ENCODE results near the gene NDNF.
A peak's percentile ranks its signal among the peaks of the same experiment; 100 is the strongest.

NDNF gene

GRCh38 chr4:121072224-121073003, at the start of gene NDNF:
TSS of gene NDNF (minus strand) at chr4:121072535. CDS start at chr4:121045837, 26,698 bp downstream.
- peak; percentile 9 for DNase-seq (ENCODE audit: low spot score)

- DNase-seq (ENCODE audit: low spot score): no peak
Measured at GRCh38 chr4:121119715-121120114, 47.4 kb upstream of the NDNF start.

GRCh38 chr4:121118344-121118743, 46.0 kb upstream of the NDNF start:
- no peak for DNase-seq (ENCODE audit: low spot score)

GRCh38 chr4:121114756-121115155, 42.4 kb upstream of the NDNF start:
- no peak for DNase-seq (ENCODE audit: low spot score)

- peak; percentile 14 for DNase-seq (ENCODE audit: low spot score)
Measured at GRCh38 chr4:121112530-121112929, 40.2 kb upstream of the NDNF start.

GRCh38 chr4:121108557-121108956, 36.2 kb upstream of the NDNF start:
- DNase-seq (ENCODE audit: low spot score): no peak

GRCh38 chr4:121107507-121107906, 35.2 kb upstream of the NDNF start:
- DNase-seq (ENCODE audit: low spot score): no peak

- no peak for DNase-seq (ENCODE audit: low spot score)
Measured at GRCh38 chr4:121100093-121100775, 27.9 kb upstream of the NDNF start.

GRCh38 chr4:121098266-121098665, 25.9 kb upstream of the NDNF start:
- DNase-seq (ENCODE audit: low spot score): no peak

GRCh38 chr4:121096629-121097028, 24.3 kb upstream of the NDNF start:
- DNase-seq (ENCODE audit: low spot score): peak; percentile 17

- no peak for DNase-seq (ENCODE audit: low spot score)
Measured at GRCh38 chr4:121096191-121096590, 23.9 kb upstream of the NDNF start.

- no peak for DNase-seq (ENCODE audit: low spot score)
Measured at GRCh38 chr4:121094297-121094966, 22.1 kb upstream of the NDNF start.

GRCh38 chr4:121093261-121093660, 20.9 kb upstream of the NDNF start:
- DNase-seq (ENCODE audit: low spot score): no peak

- no peak for DNase-seq (ENCODE audit: low spot score)
Measured at GRCh38 chr4:121091941-121092340, 19.6 kb upstream of the NDNF start.

GRCh38 chr4:121088867-121089266, 16.5 kb upstream of the NDNF start:
- DNase-seq (ENCODE audit: low spot score): no peak

- no peak for DNase-seq (ENCODE audit: low spot score)
Measured at GRCh38 chr4:121079376-121079775, 7.0 kb upstream of the NDNF start.

GRCh38 chr4:121077496-121077895, 5.2 kb upstream of the NDNF start:
- DNase-seq (ENCODE audit: low spot score): no peak

GRCh38 chr4:121076416-121076815, 4.1 kb upstream of the NDNF start:
- no peak for DNase-seq (ENCODE audit: low spot score)

- DNase-seq (ENCODE audit: low spot score): no peak
Measured at GRCh38 chr4:121073672-121074381, 1.5 kb upstream of the NDNF start.

GRCh38 chr4:121073004-121073435, 685 bp upstream of the NDNF start:
- DNase-seq (ENCODE audit: low spot score): no peak

- DNase-seq (ENCODE audit: low spot score): no peak
Measured at GRCh38 chr4:121071640-121072223, 603 bp downstream of the NDNF start.

Measured in CD4-positive, alpha-beta T cell treated with Interleukin-2 at 100 ng/mL for 4 hours (primary cell).